DOHH2 (cell line): ENCODE measurements around the gene CFAP97D1.

ENCODE experiments used
- EZH2phosphoT487 ChIP-seq: fragments of 200-600 bp; sonication (generic); IDR thresholded peaks from 2 replicates; pipeline ENCODE4 v1.6.1; 2017; ENCODE audit warnings: borderline replicate concordance, mild to moderate bottlenecking, antibody characterized with exemption, low read length, moderate library complexity, mixed read lengths
- TF ChIP-seq, protein P1 (sequence below): fragments of 200-600 bp; sonication (generic); IDR thresholded peaks from one replicate; pipeline ENCODE4 v1.5.1; 2014; ENCODE audit warnings: antibody characterized with exemption, mild to moderate bottlenecking, low read depth, low read length; ENCODE audit not compliant: poor library complexity, severe bottlenecking

DNA sequence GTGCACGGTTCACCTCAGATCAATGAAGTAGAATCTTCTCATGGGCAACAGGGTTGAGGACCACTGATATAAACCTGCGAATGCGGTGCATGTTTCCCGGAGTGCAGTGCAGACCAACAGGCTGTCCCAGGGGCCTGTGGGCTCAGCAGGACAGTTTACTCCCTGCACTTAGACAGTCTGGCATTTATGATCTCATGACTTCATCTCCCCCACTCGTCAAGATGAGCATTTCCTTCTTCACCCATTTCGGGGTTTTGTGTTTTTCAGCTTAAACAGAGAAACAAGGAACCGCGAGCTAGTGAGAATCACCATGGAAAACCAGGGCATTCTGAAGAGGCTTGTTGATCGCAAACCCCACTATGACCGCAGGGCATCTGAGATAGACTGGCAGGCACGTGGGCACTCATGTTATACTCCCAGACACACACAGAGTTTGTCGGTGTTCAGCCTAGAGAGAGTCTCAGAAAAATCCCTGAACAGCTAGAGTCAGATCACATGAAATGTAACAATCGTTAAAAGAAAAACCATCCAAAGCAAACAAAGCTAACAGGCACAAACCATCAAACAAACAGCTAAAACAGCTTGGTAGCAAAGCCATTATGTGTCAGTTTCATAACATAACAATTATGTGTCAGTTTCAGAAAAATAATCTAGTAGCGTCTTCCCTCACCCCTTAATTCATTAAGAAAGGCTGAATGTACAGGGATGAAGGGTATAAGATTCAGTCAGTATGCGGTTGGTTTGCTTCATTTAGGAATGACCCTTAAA lies 2.9 kb downstream of the CFAP97D1 start:
- TF ChIP-seq EZH2phosphoT487 = no peak
- TF ChIP-seq, protein P1, sequence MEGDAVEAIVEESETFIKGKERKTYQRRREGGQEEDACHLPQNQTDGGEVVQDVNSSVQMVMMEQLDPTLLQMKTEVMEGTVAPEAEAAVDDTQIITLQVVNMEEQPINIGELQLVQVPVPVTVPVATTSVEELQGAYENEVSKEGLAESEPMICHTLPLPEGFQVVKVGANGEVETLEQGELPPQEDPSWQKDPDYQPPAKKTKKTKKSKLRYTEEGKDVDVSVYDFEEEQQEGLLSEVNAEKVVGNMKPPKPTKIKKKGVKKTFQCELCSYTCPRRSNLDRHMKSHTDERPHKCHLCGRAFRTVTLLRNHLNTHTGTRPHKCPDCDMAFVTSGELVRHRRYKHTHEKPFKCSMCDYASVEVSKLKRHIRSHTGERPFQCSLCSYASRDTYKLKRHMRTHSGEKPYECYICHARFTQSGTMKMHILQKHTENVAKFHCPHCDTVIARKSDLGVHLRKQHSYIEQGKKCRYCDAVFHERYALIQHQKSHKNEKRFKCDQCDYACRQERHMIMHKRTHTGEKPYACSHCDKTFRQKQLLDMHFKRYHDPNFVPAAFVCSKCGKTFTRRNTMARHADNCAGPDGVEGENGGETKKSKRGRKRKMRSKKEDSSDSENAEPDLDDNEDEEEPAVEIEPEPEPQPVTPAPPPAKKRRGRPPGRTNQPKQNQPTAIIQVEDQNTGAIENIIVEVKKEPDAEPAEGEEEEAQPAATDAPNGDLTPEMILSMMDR = no peak
